Peyer's patch (tissue), 4 donors: ENCODE data around the gene TGFA.

ENCODE experiments used
- CTCF ChIP-seq, 6 experiments: fragments of 450-650 bp in 4 of 6; fragments of 200-600 bp in 2 of 6; sonication (generic) in 1 of 6; IDR thresholded peaks; one replicate each; pipeline ENCODE4 v1.5.1; 2017 to 2019; ENCODE audit warnings: antibody characterized with exemption in 6 of 6, mild to moderate bottlenecking in 3 of 6, moderate library complexity in 1 of 6
- POLR2A ChIP-seq, 2 donors: fragments of 450-650 bp; IDR thresholded peaks; one replicate each; pipeline ENCODE4 v1.5.1; 2017; ENCODE audit warnings: antibody characterized with exemption in 2 of 2, mild to moderate bottlenecking in 2 of 2, moderate library complexity in 2 of 2

DNA sequence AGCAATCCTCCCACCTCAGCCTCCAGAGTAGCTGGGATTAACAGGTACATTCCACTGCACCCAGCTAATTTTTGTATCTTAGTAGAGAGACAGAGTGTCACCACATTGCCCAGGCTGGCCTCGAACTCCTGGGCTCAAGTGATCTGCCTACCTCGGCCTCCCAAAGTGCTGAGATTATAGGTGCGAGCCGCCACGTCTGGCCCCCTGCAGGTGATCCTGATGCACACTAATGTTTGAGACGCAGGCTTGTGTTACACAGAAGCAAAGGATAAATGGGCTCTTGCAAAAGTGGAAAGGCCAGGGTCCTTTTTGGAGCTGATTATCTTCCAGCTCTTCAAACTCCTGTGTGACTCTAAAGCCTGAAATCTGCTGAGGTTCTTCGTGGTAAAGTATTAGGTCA, 84.2 kb downstream of the TGFA start:
- TF ChIP-seq CTCF (IDR thresholded peaks at IDR 0.05) (no peak), POLR2A (IDR thresholded peaks at IDR 0.05) (no peak)
